H4 (cell line): ENCODE measurements around the gene MSMO1. TPM values are rescaled to one million over a fixed set of nuclear protein-coding genes. Genes with fewer than 3 reads are reported as not detected.
A peak's percentile ranks its signal among the peaks of the same experiment; 100 is the strongest.
"Not testable (repeated sequence)": the region's sequence is repeated elsewhere in the genome, so short reads cannot be mapped to it uniquely, and the experiment has no call there.

ENCODE experiments used
- DNase-seq: peaks from one replicate; pipeline ENCODE4 v3.0.0-alpha.2; 2015; ENCODE audit warnings: low spot score
- total RNA-seq: library from RNA; depleted of rRNA; stranded (reverse); fragments of >200 nt; shearing (Covaris generic); gene quantifications from 2 replicates; pipeline ENCODE4 v1.2.3, GENCODE V29; 2014

Gene MSMO1
- total RNA-seq, 1 experiment from 2014 or later, result 149 TPM

DNA sequence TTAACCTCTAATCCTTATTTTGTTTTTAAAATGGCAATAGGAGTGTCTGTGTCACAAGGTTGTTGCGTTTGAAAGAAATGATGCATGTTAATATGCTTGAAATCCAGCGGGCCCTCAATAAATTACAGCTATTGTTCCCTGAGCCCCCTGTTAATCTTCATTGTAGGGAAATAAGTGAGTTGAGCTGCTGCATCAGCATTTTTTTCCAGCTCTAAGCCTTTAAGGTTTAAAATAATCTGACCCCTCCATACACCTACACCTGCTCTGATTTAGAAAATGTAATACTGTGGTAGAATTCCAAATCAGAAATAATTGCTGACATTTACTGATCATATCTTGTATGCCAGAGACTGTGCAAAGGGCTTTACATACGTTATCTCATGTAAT is 2.6 kb upstream of the MSMO1 start:
- no peak for DNase-seq

- DNase-seq, result peak; percentile 65
These were observed 1.5 kb upstream of the MSMO1 start for GRCh38 chr4:165325732-165326512.

DNA sequence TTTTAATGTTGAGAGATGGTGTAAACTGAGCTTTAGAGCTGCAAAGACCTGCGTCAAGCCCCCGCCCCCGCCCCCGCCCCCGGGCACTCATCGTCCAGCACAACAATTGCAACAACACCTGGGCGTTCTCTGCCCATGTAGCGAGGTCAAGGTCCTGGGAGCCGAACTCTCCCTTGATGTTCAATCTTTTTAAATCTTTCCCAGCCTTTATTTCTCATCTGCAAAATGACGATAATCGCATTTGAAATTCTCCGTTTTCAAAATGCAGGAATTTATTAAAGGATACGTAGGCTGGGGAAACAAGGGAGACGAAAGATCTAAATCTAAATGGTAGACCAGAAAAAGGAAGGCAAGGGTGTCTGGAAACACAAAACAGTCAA is 648 bp upstream of the MSMO1 start:
- DNase-seq, result no peak

- DNase-seq, result peak; percentile 8
These were observed 594 bp downstream of the MSMO1 start for GRCh38 chr4:165328101-165328425.

DNA sequence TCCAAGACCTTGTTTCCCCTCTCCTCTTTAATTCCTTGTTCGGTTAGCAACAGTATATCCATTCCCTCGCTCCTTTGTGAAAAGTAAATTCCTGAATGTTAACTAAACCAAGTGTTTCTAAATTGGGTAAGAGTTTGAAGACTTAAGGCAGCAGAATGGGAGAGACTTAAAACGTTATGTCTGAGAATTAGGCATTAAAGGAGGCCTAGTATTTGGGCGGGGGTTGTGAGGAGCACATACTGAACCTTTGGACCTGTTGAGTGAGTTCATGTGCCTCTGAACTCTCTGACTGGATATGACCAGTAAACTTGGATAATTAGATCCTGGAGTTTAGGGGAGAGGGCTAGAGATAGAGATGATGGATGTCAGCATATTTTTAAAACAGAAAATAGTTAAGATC is 1.2 kb downstream of the MSMO1 start:
- DNase-seq, result no peak

GRCh38 chr4:165330071-165330470 is 2.6 kb downstream of the MSMO1 start:
- DNase-seq, result no peak

DNA sequence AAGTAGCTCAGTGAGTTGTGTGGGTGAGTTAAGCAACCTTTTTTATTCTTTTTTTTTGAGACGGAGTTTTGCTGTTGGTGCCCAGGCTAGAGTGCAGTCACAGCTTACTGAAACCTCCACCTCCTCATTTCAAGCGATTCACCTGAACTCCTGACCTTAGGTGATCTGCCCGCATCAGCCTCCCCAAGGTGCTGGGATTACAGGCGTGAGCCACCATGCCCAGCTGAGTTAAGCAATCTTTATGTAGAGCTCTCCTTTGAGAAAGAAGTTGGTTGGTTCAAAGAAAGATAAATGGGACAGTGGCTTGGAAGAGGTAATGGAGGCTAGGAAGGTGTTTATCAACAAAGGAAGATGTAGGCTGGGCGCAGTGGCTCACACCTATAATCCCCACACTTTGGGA is 3.2 kb downstream of the MSMO1 start:
- DNase-seq, result no peak

DNA sequence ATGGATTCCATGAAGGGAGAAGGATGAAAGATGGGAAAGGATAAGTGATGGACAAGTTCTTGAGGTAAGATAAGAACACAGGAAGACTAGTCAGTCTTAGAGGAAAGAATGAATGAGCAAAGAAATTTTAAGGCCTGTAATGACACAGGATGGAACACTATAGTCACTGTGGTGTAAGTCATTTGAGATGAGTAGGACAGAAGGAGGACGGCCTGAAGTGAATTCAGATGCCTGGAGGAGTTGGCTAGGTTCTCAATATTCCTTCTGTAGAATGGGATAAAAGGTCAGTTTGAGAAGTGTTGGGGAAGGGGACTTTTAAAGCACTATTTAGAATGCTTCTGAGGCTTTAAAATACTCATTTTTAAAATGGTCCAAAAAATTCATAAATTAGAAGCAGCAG is 3.9 kb downstream of the MSMO1 start:
- DNase-seq, result no peak

DNA sequence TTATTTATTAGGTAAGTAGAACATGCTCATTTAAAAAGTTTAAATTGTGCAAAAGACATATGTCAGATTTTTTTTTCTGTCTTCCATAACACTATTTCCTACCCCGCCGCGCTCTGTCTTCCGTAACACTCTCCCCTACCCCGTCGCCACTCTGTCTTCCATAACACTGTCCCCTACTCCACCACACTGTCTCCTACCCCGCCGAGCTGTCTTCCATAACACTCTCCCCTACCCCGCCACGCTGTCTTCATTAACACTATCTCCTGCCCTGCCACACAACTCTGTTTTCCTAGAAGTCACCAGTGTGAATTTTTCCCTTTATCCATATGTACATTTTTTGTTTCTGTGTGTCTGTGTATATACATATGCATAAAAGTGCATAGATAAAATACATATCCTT is 4.4 kb downstream of the MSMO1 start:
- DNase-seq, result no peak

- DNase-seq, result no peak
These were observed 5.0 kb downstream of the MSMO1 start for GRCh38 chr4:165332502-165332901.

GRCh38 chr4:165335163-165335703 is 7.8 kb downstream of the MSMO1 start:
- DNase-seq, result no peak

GRCh38 chr4:165336743-165337142 is 9.3 kb downstream of the MSMO1 start:
- no peak for DNase-seq

DNA sequence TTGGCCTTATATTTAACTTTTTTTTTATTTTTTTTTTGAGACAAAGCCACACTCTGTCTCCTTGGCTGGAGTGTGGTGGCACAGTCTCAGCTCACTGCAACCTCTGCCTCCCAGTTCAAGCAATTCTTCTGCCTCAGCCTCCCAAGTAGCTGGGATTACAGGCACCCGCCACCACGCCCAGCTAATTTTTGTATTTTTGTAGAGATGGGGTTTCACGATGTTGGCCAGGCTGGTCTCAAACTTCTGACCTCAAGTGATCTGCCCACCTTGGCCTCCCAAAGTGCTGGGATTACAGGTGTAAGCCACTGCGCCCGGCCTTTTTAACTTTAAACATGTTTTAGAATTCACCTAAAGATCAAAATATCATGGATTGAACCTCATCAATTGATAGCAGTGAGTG is 14.9 kb downstream of the MSMO1 start:
- DNase-seq, result not testable (repeated sequence)

GRCh38 chr4:165343353-165344191 is 16.1 kb downstream of the MSMO1 start:
- DNase-seq, result no peak

DNA sequence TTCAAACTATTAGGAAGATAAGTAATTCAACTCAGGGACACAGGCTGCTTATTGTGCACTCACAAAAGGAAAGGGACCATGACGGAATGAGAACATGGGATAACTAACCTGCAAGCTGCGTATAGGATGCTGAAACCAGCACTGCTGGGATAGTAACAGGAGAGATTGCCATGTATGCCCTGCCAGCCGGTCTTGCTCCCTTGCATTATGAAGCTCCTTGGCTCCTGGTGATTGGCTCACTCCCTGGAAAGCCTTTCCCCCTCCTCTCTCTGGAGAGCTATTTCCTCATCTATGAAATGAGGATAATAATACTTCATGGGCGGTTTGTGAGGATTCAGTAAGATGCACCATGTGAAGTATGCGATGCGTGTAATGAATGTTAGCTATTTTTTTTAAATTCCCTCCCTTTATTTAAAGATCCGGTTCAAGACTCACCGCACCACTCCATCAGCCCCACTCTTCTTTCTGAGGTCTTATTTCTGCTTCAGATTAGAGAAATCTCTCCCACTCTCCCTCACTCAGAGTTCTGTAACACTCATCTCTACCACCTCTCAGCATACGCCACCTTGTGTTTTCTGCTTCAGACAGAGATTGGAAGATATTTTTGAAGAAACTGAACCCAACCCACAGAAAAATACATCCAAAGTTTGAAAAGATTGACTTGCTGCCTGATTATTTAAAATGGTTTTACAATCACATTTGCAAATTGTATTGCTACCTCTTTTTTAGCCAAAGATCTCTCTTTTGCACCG is 18.4 kb downstream of the MSMO1 start:
- no peak for DNase-seq

DNA sequence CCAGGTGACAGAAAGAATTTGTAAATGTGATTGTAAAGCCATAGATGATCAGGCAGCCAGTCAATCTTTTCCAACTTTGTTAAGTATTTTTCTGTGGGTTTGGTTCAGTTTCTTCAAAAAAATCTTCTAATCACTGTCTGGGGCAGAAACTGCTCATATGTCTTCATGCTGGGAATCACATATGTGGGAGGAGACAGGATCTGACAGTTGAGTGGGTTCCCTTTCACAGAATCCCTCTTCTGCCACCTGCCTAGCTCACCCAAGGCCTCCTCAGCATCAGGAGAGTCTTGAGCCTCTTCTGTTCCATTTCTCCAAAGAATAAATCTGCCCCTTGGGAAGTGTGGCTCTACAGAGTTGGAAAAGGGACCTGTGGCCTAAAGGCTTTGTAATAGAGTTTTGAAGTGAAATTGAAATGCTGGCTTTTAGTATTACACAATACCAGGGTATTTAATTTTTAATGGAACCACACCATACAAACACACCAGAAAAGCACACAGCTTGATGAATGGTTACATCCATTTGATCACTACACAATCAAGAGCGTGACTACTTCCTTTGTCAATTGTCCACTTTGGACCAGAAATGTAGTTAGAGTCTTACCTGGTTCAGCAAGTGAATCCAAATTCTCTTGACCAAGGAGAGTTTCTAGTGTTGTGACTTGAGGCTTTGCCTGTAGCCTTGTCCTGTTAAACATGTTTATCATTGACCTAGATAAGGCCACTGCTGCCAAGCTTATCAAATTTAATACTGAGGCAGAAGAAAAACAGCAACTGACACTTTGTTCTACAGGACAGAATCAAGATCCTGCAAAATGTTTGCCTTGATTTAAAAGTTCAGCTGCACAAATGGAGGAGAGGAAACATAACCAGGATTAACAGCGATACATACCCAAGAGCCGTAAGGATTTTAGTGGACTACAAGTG is 20.4 kb downstream of the MSMO1 start:
- no peak for DNase-seq

DNA sequence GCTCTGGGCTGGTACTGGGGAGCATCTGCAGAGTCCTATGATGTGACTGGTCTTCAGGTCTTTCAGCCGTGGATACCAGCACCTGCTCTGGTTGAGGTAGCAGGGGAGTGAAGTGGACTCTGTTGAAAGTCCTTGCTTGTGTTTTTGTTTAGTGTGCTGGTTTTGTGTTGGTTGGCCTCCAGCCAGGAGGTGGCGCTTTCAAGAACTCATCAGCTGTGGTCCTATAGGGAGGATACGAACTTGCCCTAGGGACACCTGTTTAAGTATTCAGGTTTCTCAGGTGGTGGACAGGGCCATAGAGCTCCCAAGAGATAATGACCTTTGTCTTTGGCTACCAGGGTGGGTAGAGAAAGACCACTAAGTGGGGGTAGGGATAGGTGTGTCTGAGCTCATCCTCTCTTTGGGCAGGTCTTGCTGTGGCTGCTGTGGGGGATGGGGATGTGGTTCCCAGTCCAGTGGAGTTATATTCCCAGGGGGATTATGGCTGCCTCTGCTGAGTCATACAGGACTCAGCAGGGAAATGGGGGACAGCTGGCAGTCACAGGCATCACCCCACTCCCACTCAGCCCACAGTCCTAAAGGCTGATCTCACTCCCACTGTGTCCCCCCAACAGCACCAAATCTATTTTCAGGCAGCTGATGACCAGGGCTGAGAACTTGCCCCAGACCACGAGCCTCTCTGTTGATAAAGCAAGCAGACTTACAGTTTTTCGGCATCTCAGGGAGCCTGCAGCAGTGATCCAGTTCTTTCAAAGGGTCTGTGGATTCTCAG is 24.1 kb downstream of the MSMO1 start:
- no peak for DNase-seq

- DNase-seq, result peak; percentile 55
These were observed 28.4 kb downstream of the MSMO1 start for GRCh38 chr4:165355900-165356300.

- DNase-seq, result no peak
These were observed 32.0 kb downstream of the MSMO1 start for GRCh38 chr4:165359506-165359905.

DNA sequence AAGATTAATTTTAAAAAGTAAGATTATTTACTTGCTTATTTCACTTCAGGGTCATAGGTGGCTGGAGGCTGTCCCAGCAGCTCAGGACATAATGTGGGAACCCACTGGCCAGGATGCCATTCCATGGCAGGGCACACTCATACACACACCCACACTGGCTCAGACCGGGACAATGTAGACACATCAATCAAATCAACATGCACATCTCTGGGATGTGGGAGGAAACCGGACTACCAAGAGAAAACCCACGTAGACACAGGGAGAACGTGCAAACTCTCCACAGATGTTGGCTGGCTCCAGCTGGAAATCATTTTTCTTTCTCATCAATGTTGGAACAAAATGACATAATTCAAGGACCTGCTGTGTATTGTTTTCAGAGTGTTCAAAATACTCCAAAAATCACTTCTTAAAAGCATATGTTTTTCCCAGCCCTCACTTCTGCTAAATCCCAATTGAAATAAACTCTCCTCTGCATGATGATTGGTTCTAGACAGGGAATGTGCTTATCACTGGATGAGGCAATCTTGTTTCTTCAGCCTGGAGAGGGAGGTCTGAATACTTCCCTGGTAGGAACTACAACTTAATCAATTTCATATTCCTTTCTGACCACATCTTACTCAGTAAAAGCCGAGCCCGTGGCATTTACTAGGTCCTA is 32.7 kb downstream of the MSMO1 start:
- DNase-seq, result no peak
